Stimulated activated CD8-positive, alpha-beta memory T cell treated with anti-CD3 and anti-CD28 coated beads, Interleukin-7, amount 100 ng/mL, for 1 hour (primary cell): ENCODE results near the gene SECTM1.

Source experiments
- DNase-seq, 2 donors: peaks; one replicate each; pipeline ENCODE4 v3.0.0-alpha.2; 2020; ENCODE audit warnings: low read depth in 2 of 2

The SECTM1 gene

GRCh38 chr17:82315703-82316358 is 17.7 kb downstream of the SECTM1 start:
- no peak for DNase-seq

GRCh38 chr17:82314727-82315605 is 18.6 kb downstream of the SECTM1 start:
- DNase-seq, result no peak

- DNase-seq, result no peak
Measured at GRCh38 chr17:82314012-82314726, 19.4 kb downstream of the SECTM1 start.

GRCh38 chr17:82313195-82314011 is 20.2 kb downstream of the SECTM1 start:
- DNase-seq, result no peak

GRCh38 chr17:82311971-82312370 is 21.6 kb downstream of the SECTM1 start:
- DNase-seq, result no peak

GRCh38 chr17:82310877-82311276 is 22.7 kb downstream of the SECTM1 start:
- no peak for DNase-seq

- DNase-seq, result no peak
Measured at GRCh38 chr17:82309656-82310570, 23.7 kb downstream of the SECTM1 start.

GRCh38 chr17:82305727-82306300 is 27.8 kb downstream of the SECTM1 start:
- DNase-seq, result no peak

GRCh38 chr17:82304826-82305726 is 28.5 kb downstream of the SECTM1 start:
- DNase-seq, result no peak

- no peak for DNase-seq
Measured at GRCh38 chr17:82303944-82304808, 29.4 kb downstream of the SECTM1 start.

- DNase-seq, result no peak
Measured at GRCh38 chr17:82302991-82303943, 30.3 kb downstream of the SECTM1 start.

GRCh38 chr17:82302568-82302963 is 31.0 kb downstream of the SECTM1 start:
- no peak for DNase-seq

- no peak for DNase-seq
Measured at GRCh38 chr17:82301916-82302567, 31.5 kb downstream of the SECTM1 start.

- DNase-seq, result no peak
Measured at GRCh38 chr17:82301300-82301915, 32.2 kb downstream of the SECTM1 start.

- peak in 1 of 2 donors; percentile 56 for DNase-seq
Measured at GRCh38 chr17:82300707-82301270, 32.8 kb downstream of the SECTM1 start.

- no peak for DNase-seq
Measured at GRCh38 chr17:82300228-82300627, 33.3 kb downstream of the SECTM1 start.
